GM12878 (cell line): ENCODE data around the gene MYO7A. TPM values are rescaled to one million over a fixed set of nuclear protein-coding genes. Genes with fewer than 3 reads are reported as not detected.

Experiments
- FOXM1 ChIP-seq: IDR thresholded peaks from 2 replicates; pipeline ENCODE4 v1.6.1; 2012; ENCODE audit warnings: low read depth, mild to moderate bottlenecking, inconsistent platforms, low read length, moderate library complexity
- GATAD2B ChIP-seq: fragments of 450-650 bp; conservative IDR thresholded peaks from 2 replicates; pipeline ENCODE4 v1.6.1; 2017; ENCODE audit warnings: low read depth, mild to moderate bottlenecking, moderate library complexity
- MAX ChIP-seq: IDR thresholded peaks from 2 replicates; pipeline ENCODE4 v1.6.1; 2012; ENCODE audit warnings: low read depth, low read length, improper control_type of control experiment
- MLLT1 ChIP-seq: fragments of 450-650 bp; IDR thresholded peaks from 2 replicates; pipeline ENCODE4 v1.6.1; 2016; ENCODE audit warnings: mild to moderate bottlenecking
- ZBTB33 ChIP-seq: fragments of 450-650 bp; IDR thresholded peaks from 2 replicates; pipeline ENCODE4 v1.6.1; 2017; ENCODE audit warnings: mild to moderate bottlenecking
- ZNF687 ChIP-seq: fragments of 450-650 bp; IDR thresholded peaks from 2 replicates; pipeline ENCODE4 v1.6.1; 2017; ENCODE audit warnings: mild to moderate bottlenecking, moderate library complexity
- polyA plus RNA-seq, 11 experiments: library from polyadenylated mRNA; depleted of rRNA in 4 of 11; unstranded in 6 of 11; stranded (reverse) in 5 of 11; fragments of >200 nt; fragmentation: Nextera tagmentation in 4 of 11; fragmentation: Illumina TruSeq in 1 of 11; extraction: Ambion mirVana in 4 of 11; extraction: Trizol in 1 of 11; gene quantifications; 1 replicate in 1 of 11; 2 replicates in 10 of 11; pipeline versions ENCODE4 v1.2.1 to v1.2.3, GENCODE V29; 2011 to 2016; ENCODE audit warnings: inconsistent platforms in 2 of 11, missing spikeins in 2 of 11, low read depth in 1 of 11
- total RNA-seq, 4 experiments: library from RNA; depleted of rRNA in 3 of 4; stranded (reverse); fragments of >200 nt in 3 of 4; fragmentation: Illumina TruSeq in 1 of 4; extraction: Trizol in 1 of 4; gene quantifications; 2 replicates each; pipeline versions ENCODE4 v1.2.1 to v1.2.3, GENCODE V29; 2013 to 2021
- TF ChIP-seq, protein P1 (sequence below): fragments of 150-350 bp; IDR thresholded peaks from 2 replicates; pipeline ENCODE4 v1.6.1; 2016; ENCODE audit warnings: low read depth, low read length

The MYO7A gene
- total and polyA plus RNA-seq, 10 of the 15 experiments (the other 5 are each of a cell fraction or from before 2014, with no cell fraction given): 0.01 to 0.21 (median 0.04) TPM; not detected in 6

DNA sequence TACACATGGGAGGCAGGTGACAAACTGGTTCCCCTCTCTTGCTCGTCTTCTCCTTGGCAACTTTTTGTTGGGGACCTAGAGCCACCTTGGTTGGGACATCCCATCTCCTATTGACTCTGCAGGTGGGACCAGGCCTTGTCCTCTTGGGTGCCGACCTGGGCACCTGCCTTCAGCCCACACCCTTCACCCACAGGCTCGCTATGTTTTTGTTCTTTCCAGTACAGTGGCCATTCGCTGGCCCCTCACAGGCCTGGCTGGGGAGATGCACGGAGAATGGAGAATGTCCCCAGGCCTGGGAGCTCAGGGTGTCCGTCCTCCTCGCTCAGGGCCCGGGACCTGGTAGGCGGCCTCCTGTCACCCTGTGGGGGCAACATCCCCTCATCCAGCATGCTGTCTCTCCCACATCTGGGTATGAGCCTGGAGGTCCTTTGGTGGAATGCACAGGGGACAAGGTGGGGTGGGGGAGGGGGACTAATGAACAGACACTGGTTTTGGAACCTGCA lies 40.3 kb upstream of the MYO7A start (continued):
- TF ChIP-seq ZNF687: no peak
- TF ChIP-seq FOXM1: no peak
- no peak for TF ChIP-seq ZBTB33
- TF ChIP-seq, protein P1, sequence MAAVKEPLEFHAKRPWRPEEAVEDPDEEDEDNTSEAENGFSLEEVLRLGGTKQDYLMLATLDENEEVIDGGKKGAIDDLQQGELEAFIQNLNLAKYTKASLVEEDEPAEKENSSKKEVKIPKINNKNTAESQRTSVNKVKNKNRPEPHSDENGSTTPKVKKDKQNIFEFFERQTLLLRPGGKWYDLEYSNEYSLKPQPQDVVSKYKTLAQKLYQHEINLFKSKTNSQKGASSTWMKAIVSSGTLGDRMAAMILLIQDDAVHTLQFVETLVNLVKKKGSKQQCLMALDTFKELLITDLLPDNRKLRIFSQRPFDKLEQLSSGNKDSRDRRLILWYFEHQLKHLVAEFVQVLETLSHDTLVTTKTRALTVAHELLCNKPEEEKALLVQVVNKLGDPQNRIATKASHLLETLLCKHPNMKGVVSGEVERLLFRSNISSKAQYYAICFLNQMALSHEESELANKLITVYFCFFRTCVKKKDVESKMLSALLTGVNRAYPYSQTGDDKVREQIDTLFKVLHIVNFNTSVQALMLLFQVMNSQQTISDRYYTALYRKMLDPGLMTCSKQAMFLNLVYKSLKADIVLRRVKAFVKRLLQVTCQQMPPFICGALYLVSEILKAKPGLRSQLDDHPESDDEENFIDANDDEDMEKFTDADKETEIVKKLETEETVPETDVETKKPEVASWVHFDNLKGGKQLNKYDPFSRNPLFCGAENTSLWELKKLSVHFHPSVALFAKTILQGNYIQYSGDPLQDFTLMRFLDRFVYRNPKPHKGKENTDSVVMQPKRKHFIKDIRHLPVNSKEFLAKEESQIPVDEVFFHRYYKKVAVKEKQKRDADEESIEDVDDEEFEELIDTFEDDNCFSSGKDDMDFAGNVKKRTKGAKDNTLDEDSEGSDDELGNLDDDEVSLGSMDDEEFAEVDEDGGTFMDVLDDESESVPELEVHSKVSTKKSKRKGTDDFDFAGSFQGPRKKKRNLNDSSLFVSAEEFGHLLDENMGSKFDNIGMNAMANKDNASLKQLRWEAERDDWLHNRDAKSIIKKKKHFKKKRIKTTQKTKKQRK: no peak
- TF ChIP-seq MAX: no peak
- no peak for TF ChIP-seq MLLT1
- TF ChIP-seq GATAD2B: no peak
